Measurements from ENCODE around the gene RNF217. TPM values are rescaled to one million over a fixed set of nuclear protein-coding genes. Genes with fewer than 3 reads are reported as not detected.

RNF217 gene
- total RNA-seq, 2 donors from 2014 or later, result 10.5 to 18.7 TPM

DNA sequence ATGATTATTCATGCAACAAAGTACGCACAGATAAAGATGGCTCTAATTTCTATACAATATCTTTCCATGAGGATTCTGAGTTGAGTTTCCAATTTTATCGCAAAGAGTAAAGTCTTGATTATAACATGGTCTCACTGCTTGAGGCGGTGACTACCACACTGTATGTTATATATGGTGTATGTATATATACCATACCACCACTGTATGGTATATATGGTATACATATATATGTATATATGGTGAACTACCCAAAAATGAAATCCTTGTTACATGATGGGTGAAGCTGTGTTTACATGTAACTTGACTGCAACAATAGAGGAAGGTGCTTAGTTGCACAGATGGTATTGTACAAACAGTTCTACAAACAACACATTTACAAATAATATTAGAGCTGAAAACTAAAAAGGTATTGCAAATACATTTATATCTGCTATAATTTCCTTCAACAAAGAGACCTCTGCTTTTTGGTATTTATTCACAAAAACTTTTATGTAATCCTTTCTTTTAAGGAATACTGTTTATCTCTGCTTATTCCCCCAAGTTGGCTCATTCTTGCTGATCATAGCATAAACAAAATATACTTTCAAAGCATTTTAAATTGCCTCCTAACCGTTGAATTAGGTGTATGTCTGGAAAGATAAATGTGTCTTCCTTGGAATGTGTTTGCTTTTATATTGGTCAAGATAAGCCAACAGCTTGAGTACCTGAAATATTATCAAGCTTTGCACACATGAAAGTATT lies 113.7 kb downstream of the RNF217 start:
- no peak overlapping the region for H3K27ac ChIP-seq
- H3K4me1 ChIP-seq, result no peaks in the 10 kb centered on the region
- TF ChIP-seq, protein P1, sequence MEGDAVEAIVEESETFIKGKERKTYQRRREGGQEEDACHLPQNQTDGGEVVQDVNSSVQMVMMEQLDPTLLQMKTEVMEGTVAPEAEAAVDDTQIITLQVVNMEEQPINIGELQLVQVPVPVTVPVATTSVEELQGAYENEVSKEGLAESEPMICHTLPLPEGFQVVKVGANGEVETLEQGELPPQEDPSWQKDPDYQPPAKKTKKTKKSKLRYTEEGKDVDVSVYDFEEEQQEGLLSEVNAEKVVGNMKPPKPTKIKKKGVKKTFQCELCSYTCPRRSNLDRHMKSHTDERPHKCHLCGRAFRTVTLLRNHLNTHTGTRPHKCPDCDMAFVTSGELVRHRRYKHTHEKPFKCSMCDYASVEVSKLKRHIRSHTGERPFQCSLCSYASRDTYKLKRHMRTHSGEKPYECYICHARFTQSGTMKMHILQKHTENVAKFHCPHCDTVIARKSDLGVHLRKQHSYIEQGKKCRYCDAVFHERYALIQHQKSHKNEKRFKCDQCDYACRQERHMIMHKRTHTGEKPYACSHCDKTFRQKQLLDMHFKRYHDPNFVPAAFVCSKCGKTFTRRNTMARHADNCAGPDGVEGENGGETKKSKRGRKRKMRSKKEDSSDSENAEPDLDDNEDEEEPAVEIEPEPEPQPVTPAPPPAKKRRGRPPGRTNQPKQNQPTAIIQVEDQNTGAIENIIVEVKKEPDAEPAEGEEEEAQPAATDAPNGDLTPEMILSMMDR (IDR thresholded peaks at IDR 0.05), result no peak
- 56 to 67% methylated on average over 4 of the region's 4 CpGs for WGBS, 2 donors
- no peaks in the 10 kb centered on the region for H3K9me3 ChIP-seq
- H3K27me3 ChIP-seq, result no peaks in the 10 kb centered on the region
- H3K36me3 ChIP-seq (replicated peaks in 1 of 2; ENCODE audit: insufficient read depth in 1 of 2, low read depth in 2 of 2), result peaks cover 0 to 4% of the 10 kb centered on the region in 2 donors
- intact Hi-C loops (cut with DNase I), result no loop called here
- no peak for ATAC-seq
- no peak for DNase-seq
- H3K4me3 ChIP-seq, result no peak overlapping the region

DNA sequence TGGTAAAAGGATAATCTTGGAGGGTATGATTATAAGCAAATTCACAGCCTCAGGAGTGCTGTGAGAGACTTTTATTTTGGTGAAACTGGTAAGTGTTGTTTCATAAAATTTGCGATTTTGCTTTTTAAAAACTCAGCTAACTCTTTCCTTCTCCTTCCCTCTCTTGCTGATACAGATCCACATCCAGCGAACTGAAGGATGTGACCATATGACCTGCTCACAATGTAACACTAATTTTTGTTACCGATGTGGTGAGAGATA lies 114.2 kb downstream of the RNF217 start:
- Histone ChIP-seq H3K36me3 (replicated peaks in 1 of 2; ENCODE audit: insufficient read depth in 1 of 2, low read depth in 2 of 2) (peaks cover 0 to 4% of the 10 kb centered on the region in 2 donors), H3K27ac (no peak overlapping the region), H3K4me3 (no peak overlapping the region), H3K9me3 (no peaks in the 10 kb centered on the region), H3K27me3 (no peaks in the 10 kb centered on the region), H3K4me1 (no peaks in the 10 kb centered on the region)
- WGBS, 2 donors, result 91 to 94% methylated on average over 3 of the region's 3 CpGs
- intact Hi-C loops (cut with DNase I), result no loop called here
- ATAC-seq (no peak), DNase-seq (no peak)
- TF ChIP-seq, protein P1 (IDR thresholded peaks at IDR 0.05), result no peak
- no peak for TF ChIP-seq POLR2A (IDR thresholded peaks at IDR 0.05)

DNA sequence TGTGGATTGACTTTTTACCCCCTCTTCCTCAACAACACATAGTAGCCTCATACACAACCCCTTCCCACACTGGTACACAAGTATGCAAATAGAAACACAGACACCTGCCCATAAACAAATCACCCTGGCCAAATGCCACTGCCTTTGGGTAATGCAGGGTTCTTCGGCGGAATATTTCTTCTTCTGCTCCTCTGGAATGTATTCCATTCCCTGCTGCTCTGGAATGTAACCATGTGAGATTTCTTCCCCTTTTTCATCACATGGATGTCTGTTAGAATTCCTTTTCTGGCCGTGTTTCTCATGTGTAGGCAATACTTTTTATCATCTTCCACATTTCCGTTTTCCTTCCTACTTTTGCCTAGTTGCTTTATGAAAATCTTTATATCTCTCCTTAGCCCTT lies 115.2 kb downstream of the RNF217 start:
- Histone ChIP-seq H3K36me3 (replicated peaks in 1 of 2; ENCODE audit: insufficient read depth in 1 of 2, low read depth in 2 of 2) (peaks cover 0 to 4% of the 10 kb centered on the region in 2 donors), H3K4me3 (no peak overlapping the region), H3K9me3 (no peaks in the 10 kb centered on the region), H3K27ac (no peak overlapping the region), H3K27me3 (no peaks in the 10 kb centered on the region), H3K4me1 (no peaks in the 10 kb centered on the region)
- TF ChIP-seq, protein P1 (IDR thresholded peaks at IDR 0.05), result no peak
- no peak for TF ChIP-seq POLR2A (IDR thresholded peaks at IDR 0.05)
- DNase-seq (no peak), ATAC-seq (no peak)
- WGBS, 2 donors, result 78 to 89% methylated on average over 4 of the region's 4 CpGs
- intact Hi-C loops (cut with DNase I), result no loop called here

DNA sequence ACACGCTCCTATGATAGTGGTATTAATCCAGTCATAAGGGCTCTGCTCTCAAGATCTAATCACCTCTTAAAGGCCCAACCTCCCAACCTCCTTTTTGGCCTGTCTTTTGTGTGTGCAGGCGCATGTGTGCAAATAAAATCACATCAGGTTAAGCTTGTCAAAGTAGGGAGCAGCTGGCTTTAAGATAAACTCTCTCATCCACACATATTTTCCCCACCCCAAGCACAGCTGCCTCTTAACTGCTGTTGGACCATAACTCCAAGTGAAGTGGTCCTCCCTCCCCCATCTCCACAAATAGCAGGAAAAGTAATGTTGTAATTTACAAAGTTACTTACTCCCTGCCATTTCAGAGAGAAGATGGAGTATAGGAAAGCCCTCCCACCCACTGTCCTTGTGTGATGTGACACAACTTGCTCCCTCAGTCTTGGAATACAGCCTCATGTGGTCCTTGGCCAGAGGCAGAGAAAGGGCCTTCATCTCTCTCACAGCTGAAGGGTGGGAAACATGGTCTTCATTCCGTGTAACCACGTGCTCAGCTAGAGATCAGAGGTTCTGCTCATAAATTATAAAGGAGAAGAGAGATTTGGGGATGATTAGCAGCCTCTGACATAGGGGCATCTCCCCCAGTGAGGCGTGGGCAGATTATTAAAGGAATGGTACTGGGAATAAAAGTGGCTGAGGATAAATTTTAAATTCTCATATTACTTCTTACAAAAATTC lies 116.5 kb downstream of the RNF217 start:
- H3K9me3 ChIP-seq, result no peaks in the 10 kb centered on the region
- ATAC-seq, result no peak
- TF ChIP-seq, protein P1 (IDR thresholded peaks at IDR 0.05), result no peak
- TF ChIP-seq POLR2A (IDR thresholded peaks at IDR 0.05), result no peak
- H3K27ac ChIP-seq, result no peak overlapping the region
- peaks cover 0 to 4% of the 10 kb centered on the region in 2 donors for H3K36me3 ChIP-seq (replicated peaks in 1 of 2; ENCODE audit: insufficient read depth in 1 of 2, low read depth in 2 of 2)
- intact Hi-C loops (cut with DNase I), result no loop called here
- no peaks in the 10 kb centered on the region for H3K27me3 ChIP-seq
- 76% methylated on average over 5 of the region's 5 CpGs for WGBS, 2 donors
- no peak overlapping the region for H3K4me3 ChIP-seq
- DNase-seq, result no peak
- no peaks in the 10 kb centered on the region for H3K4me1 ChIP-seq

All from body of pancreas (tissue), 4 donors.